ENCODE measurements around the gene COBL. TPM values are rescaled to one million over a fixed set of nuclear protein-coding genes. Genes with fewer than 3 reads are reported as not detected.

The COBL gene
- total and polyA plus RNA-seq, 2 of the 4 experiments (the other 2 are of a cell fraction), result under 0.01 TPM; not detected in 1

GRCh38 chr7:51249187-51249945, 67.2 kb downstream of the COBL start:
- Histone ChIP-seq H4K91ac (ENCODE audit: insufficient read depth, low read depth, low read length) (no peak overlapping the region), H3K9ac (ENCODE audit: low read depth, low read length) (no peak overlapping the region), H3K18ac (ENCODE audit: low read depth, low read length) (no peak overlapping the region), H3K79me1 (ENCODE audit: low read depth in 1 of 2, low read length in 2 of 2) (no peaks in the 10 kb centered on the region), H3K4ac (ENCODE audit: low read depth, low read length) (no peak overlapping the region), H2AFZ (replicated peaks; ENCODE audit: low read length, poor library complexity) (no peak overlapping the region), H3K9me1 (ENCODE audit: insufficient read depth, low read length) (no peaks in the 10 kb centered on the region), H3K27ac (ENCODE audit: insufficient read depth, low read length) (no peak overlapping the region), H2AK5ac (ENCODE audit: low read depth, low read length) (no peak overlapping the region), H3K36me3 (ENCODE audit: control insufficient read depth, insufficient read depth, low read length) (no peaks in the 10 kb centered on the region), H3K4me2 (ENCODE audit: low read depth, low read length) (no peak overlapping the region), H2BK20ac (ENCODE audit: low read depth, low read length) (no peak overlapping the region), H3K4me3 (ENCODE audit: insufficient read depth, low read depth, low read length) (no peak overlapping the region), H3K4me1 (ENCODE audit: control insufficient read depth, insufficient read depth, low read length) (no peaks in the 10 kb centered on the region), H4K20me1 (ENCODE audit: insufficient read depth, low read length) (no peaks in the 10 kb centered on the region), H3K9me3 (ENCODE audit: control insufficient read depth, insufficient read depth, low read length) (no peaks in the 10 kb centered on the region), H3K23ac (ENCODE audit: low read depth, low read length) (no peak overlapping the region), H3K27me3 (ENCODE audit: control insufficient read depth, insufficient read depth, low read length) (no peaks in the 10 kb centered on the region), H3K14ac (replicated peaks; ENCODE audit: low read depth, low read length) (no peak overlapping the region), H2BK5ac (ENCODE audit: low read depth, low read length, poor library complexity, severe bottlenecking) (no peak overlapping the region), H2BK15ac (ENCODE audit: low read depth, low read length) (no peak overlapping the region), H4K8ac (ENCODE audit: low read depth in 2 of 2, low read length in 2 of 2) (no peak overlapping the region), H2AK9ac (replicated peaks; ENCODE audit: low read depth, low read length, poor library complexity) (no peak overlapping the region), H3K56ac (ENCODE audit: extremely low read depth, insufficient read depth, low read length) (no peak overlapping the region), H2BK120ac (ENCODE audit: low read depth, low read length) (no peak overlapping the region), H4K5ac (ENCODE audit: low read depth, low read length) (no peak overlapping the region)
- ChIA-PET POLR2A (ENCODE audit: unreplicated experiment) (no interaction called here), CTCF (no interaction called here)
- ATAC-seq (ENCODE audit: low read depth) (no peak), DNase-seq (no peak)
- in situ Hi-C loops (cut with MboI; ENCODE audit: low sequenced_read_pairs) (no loop called here), intact Hi-C loops (cut with micrococcal nuclease) (no loop called here), dilution Hi-C loops (cut with HindIII; ENCODE audit: low sequenced_read_pairs, unreplicated experiment) (no loop called here)
- no peak for TF ChIP-seq MAFK (IDR thresholded peaks at IDR 0.05; ENCODE audit: low read depth, low read length)
- no peak for TF ChIP-seq MXI1 (IDR thresholded peaks at IDR 0.05; ENCODE audit: borderline replicate concordance, low read depth, low read length)
- TF ChIP-seq MAZ (IDR thresholded peaks at IDR 0.05; ENCODE audit: borderline replicate concordance, low read depth, low read length), result no peak
- no peak for TF ChIP-seq CHD1 (IDR thresholded peaks at IDR 0.05; ENCODE audit: low read depth, low read length)
- whole genome bisulfite sequencing, 2 experiments (ENCODE audit: extremely low coverage in 2 of 2, insufficient read length in 1 of 2), result 71% methylated on average over 1 of the region's 5 CpGs; no CpG with 5 or more reads in 1 of the 2 experiments
- no TSS peak for BruUV-seq (replicated peaks)

All from IMR-90 (cell line).